Brain microvascular endothelial cell (primary cell): Measurements from ENCODE around the gene HES5.
"Not testable (repeated sequence)": the region's sequence is repeated elsewhere in the genome, so short reads cannot be mapped to it uniquely, and the experiment has no call there.

ENCODE experiments used
- DNase-seq: peaks from one replicate; pipeline ENCODE4 v3.0.0-alpha.2; 2020
- H3K27ac ChIP-seq: fragments of 250-450 bp; sonication (Bioruptor Pico); 2 replicates; pipeline ENCODE4 v1.5.1; 2020; ENCODE audit warnings: mild to moderate bottlenecking, moderate library complexity
- H3K27me3 ChIP-seq: fragments of 250-450 bp; sonication (Bioruptor Pico); replicated peaks from 2 replicates; pipeline ENCODE4 v1.5.1; 2020; ENCODE audit warnings: mild to moderate bottlenecking
- H3K36me3 ChIP-seq: fragments of 250-450 bp; sonication (Bioruptor Pico); replicated peaks from 2 replicates; pipeline ENCODE4 v1.5.1; 2020; ENCODE audit warnings: mild to moderate bottlenecking
- H3K4me3 ChIP-seq: 2 replicates; pipeline ENCODE4 v1.5.1; 2011; ENCODE audit warnings: low read depth, mild to moderate bottlenecking, control low read depth, low read length, moderate library complexity
- in situ Hi-C: cut with HindIII; loops from 2 replicates; pipeline ENCODE4 v1.10.0; 2017; ENCODE audit warnings: low sequenced_read_pairs, low pct_ligation_motif_present
- TF ChIP-seq, protein P1 (sequence below): IDR thresholded peaks from 2 replicates; pipeline ENCODE4 v1.5.1; 2011; ENCODE audit warnings: low read depth, mild to moderate bottlenecking, moderate library complexity, low read length, control low read depth, inconsistent platforms; ENCODE audit errors: missing control alignments

Gene HES5

DNA sequence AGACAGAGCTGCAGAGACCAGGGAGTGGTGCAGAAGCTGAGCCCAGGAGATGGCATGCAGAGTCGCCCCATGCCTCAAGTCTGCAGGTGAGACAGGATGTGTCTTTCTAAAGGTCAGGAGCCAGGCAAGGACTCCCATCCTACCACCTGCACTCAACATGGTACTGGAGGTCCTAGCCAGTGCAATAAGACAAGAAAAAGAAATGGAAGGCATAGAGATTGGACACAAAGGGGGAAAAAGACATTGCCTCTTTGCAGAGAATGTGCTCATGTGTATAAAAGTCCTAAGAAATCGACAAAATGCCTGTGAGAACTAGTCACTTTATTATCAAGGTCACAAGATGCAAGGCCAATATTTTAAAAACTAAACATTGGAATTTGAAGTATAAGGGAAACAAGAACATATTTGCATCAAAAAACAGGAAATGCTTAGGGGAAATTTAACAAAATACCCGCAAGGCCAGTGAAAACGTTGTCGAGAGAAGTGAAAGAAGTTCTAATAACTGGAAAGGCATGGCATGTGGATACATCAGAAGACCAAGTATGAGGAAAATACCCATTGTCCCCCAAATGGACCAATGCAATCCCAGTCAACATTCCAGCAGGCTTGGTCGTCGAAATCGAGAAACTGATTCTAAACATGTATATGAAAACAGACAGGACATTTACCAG, 43.3 kb upstream of the HES5 start:
- DNase-seq: no peak
- no peak overlapping the region for H3K4me3 ChIP-seq
- in situ Hi-C loops: no loop called here
- H3K36me3 ChIP-seq: no peaks in the 10 kb centered on the region
- H3K27me3 ChIP-seq: no peaks in the 10 kb centered on the region
- no peak overlapping the region for H3K27ac ChIP-seq
- TF ChIP-seq, protein P1, sequence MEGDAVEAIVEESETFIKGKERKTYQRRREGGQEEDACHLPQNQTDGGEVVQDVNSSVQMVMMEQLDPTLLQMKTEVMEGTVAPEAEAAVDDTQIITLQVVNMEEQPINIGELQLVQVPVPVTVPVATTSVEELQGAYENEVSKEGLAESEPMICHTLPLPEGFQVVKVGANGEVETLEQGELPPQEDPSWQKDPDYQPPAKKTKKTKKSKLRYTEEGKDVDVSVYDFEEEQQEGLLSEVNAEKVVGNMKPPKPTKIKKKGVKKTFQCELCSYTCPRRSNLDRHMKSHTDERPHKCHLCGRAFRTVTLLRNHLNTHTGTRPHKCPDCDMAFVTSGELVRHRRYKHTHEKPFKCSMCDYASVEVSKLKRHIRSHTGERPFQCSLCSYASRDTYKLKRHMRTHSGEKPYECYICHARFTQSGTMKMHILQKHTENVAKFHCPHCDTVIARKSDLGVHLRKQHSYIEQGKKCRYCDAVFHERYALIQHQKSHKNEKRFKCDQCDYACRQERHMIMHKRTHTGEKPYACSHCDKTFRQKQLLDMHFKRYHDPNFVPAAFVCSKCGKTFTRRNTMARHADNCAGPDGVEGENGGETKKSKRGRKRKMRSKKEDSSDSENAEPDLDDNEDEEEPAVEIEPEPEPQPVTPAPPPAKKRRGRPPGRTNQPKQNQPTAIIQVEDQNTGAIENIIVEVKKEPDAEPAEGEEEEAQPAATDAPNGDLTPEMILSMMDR: no peak

DNA sequence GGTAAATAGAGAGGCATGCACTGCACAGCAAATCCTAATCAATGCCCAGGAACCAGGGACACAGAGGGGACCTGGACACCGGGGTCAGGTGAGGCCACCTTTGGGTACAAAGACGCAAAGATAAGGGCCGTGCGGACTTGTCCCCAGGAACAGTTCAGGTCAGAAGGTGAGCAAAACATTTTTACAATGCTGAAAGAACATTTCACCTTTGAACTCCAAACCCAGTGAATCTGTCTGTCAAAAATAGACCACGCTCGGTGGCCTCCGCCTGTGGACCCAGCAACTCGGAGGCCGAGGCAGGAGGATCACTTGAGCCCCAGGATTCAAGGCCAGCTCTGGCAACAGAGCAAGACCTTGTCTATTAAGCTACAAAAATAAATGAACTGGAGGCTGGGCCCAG, 41.3 kb upstream of the HES5 start:
- TF ChIP-seq, protein P1: no peak
- no peak overlapping the region for H3K27ac ChIP-seq
- no peaks in the 10 kb centered on the region for H3K27me3 ChIP-seq
- H3K36me3 ChIP-seq: no peaks in the 10 kb centered on the region
- in situ Hi-C loops: no loop called here
- no peak for DNase-seq
- H3K4me3 ChIP-seq: no peak overlapping the region

DNA sequence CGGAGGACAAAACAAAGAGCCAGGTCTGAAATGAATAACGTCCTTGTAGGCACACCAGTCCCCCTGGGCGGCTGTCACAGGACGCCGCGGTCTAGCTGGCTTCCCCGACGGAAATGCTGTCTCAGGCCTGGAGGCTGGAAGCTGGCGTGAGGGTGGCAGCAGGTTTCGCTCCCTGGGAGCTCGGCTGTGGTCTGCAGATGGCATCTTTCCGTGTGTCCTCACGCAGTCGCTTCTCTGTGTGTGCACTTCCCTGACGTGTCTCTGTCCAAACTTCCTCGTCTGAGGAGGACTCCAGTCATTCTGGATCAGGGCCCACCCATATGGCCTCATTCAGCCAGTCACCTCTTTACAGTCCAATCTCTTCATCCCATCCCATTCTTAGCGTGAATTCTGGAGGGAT, 40.3 kb upstream of the HES5 start:
- no peak for DNase-seq
- Histone ChIP-seq H3K4me3 (no peak overlapping the region), H3K27ac (no peak overlapping the region), H3K27me3 (no peaks in the 10 kb centered on the region), H3K36me3 (no peaks in the 10 kb centered on the region)
- TF ChIP-seq, protein P1: no peak
- in situ Hi-C loops: no loop called here

DNA sequence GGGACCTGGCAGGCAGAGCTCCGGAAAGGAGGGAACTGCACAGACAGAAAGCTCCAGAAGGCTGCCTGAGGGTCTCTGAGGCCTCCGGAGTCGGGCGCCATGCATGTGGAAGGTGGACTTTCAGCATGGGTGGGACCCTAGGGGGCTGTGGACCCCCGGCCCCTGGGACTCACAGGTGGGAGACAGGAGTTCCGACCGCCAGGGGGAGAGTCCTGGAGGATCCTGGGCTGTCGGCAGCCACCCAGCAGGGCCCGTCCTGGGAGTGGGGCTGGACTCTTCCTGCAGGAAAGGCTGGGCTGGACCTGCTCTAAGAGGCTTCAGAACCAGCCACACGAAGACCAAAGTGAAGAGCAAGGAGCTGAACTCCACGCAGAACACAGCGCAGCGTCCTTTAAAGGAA, 39.6 kb upstream of the HES5 start:
- H3K27me3 ChIP-seq, H3K27ac ChIP-seq, H3K36me3 ChIP-seq, H3K4me3 ChIP-seq, DNase-seq, in situ Hi-C loops: not testable (repeated sequence)

DNA sequence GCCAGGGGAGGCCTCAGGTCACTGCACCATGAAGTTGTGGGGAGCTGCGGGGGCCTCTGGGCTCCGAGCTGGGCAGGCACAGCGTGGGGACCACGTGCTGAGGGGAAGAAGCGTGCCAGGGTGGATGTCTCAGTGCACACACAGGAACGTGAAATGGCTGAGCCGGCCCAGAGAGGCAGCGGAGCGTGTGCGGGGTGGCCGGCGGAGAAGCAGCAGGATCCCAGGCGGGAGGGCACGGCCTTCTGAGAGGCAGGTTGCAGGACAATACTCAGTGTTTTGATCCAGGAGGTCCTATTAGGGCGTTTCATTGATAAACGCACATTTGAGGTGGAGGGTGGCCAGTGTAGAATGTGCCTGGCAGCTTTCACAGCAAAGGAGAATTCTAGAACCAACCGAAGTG, 39.0 kb upstream of the HES5 start:
- TF ChIP-seq, protein P1: no peak
- Histone ChIP-seq H3K36me3 (no peaks in the 10 kb centered on the region), H3K4me3 (no peak overlapping the region), H3K27me3 (no peaks in the 10 kb centered on the region), H3K27ac (no peak overlapping the region)
- no peak for DNase-seq
- in situ Hi-C loops: no loop called here

DNA sequence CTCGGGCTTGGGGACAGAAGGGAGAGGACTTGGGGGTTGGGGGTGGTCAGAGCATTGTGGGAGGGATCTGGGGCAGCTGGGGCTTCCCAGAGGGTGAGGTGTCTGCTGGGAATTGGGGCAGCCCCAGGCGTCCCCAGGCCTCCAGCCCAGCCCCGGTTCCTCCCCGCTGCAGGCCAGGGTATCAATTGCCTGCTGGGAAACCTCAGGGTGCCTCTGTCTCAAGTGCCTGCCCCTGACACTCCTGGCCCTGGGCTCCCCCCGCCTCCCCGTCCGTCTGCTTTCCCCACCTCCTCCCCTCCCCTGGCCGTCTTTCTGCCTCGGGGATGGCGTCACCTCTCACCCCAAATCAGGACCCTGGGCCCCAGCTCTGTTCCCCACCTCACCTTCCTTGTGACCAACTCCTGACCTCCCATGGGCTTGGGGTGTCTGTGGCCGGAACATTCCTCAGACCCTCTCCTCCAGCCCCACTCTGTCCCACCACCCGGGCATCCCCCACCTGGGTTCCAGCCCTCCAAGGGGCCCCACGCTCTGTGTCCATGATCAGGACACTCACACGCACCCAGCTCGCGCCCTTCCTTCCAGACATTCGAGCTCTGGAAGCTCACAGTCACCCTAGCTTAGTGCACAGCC, 38.2 kb upstream of the HES5 start:
- H3K27me3 ChIP-seq, in situ Hi-C loops: not testable (repeated sequence)

More for the DNA sequence above, 38.2 kb upstream of the HES5 start:
- DNase-seq, H3K27ac ChIP-seq, H3K4me3 ChIP-seq, H3K36me3 ChIP-seq: not testable (repeated sequence)
